MM.1S (cell line): ENCODE data around the gene AFF4.

ENCODE experiments used
- DNase-seq: peaks from one replicate; pipeline ENCODE4 v3.0.0-alpha.2; 2015
- H2AFZ ChIP-seq: fragments of 300-600 bp; sonication (generic); 2 replicates; pipeline ENCODE4 v1.6.0; 2016; ENCODE audit warnings: antibody characterized with exemption, low read length
- H3F3A ChIP-seq: fragments of 300-600 bp; sonication (generic); 2 replicates; pipeline ENCODE4 v1.6.1; 2016; ENCODE audit warnings: mild to moderate bottlenecking, antibody characterized with exemption, low read length, moderate library complexity, mixed read lengths; ENCODE audit not compliant: insufficient read depth
- H3K27ac ChIP-seq: fragments of 300-600 bp; sonication (generic); 2 replicates; pipeline ENCODE4 v1.5.1; 2016; ENCODE audit warnings: mild to moderate bottlenecking, low read length
- H3K27me3 ChIP-seq: fragments of 300-600 bp; sonication (generic); replicated peaks from 2 replicates; pipeline ENCODE4 v1.6.0; 2016; ENCODE audit warnings: low read length; ENCODE audit not compliant: insufficient read depth
- H3K36me3 ChIP-seq: fragments of 300-600 bp; sonication (generic); replicated peaks from 2 replicates; pipeline ENCODE4 v1.6.1; 2016; ENCODE audit warnings: mild to moderate bottlenecking, low read length, mixed read lengths; ENCODE audit not compliant: insufficient read depth
- H3K4me1 ChIP-seq: fragments of 300-600 bp; sonication (generic); 2 replicates; pipeline ENCODE4 v1.6.1; 2016; ENCODE audit warnings: low read length, mixed read lengths
- H3K4me2 ChIP-seq: fragments of 300-600 bp; sonication (generic); 2 replicates; pipeline ENCODE4 v1.6.0; 2016; ENCODE audit warnings: low read depth, low read length
- H3K4me3 ChIP-seq: fragments of 300-600 bp; sonication (generic); 2 replicates; pipeline ENCODE4 v1.5.1; 2016; ENCODE audit warnings: low read length, mixed read lengths
- H3K79me2 ChIP-seq: fragments of 300-600 bp; sonication (generic); 2 replicates; pipeline ENCODE4 v1.6.1; 2016; ENCODE audit warnings: mixed run types, low read length, mixed read lengths
- H3K9ac ChIP-seq: fragments of 300-600 bp; sonication (generic); 2 replicates; pipeline ENCODE4 v1.6.1; 2016; ENCODE audit warnings: low read length, mixed read lengths
- H3K9me2 ChIP-seq: fragments of 300-600 bp; sonication (generic); replicated peaks from 2 replicates; pipeline ENCODE4 v1.6.1; 2016; ENCODE audit warnings: mild to moderate bottlenecking, low read length, mixed read lengths; ENCODE audit not compliant: insufficient read depth
- H3K9me3 ChIP-seq: fragments of 300-600 bp; sonication (generic); replicated peaks from 2 replicates; pipeline ENCODE4 v1.6.1; 2016; ENCODE audit warnings: mild to moderate bottlenecking, low read length, mixed read lengths; ENCODE audit not compliant: insufficient read depth
- H4K20me1 ChIP-seq: fragments of 300-600 bp; sonication (generic); 2 replicates; pipeline ENCODE4 v1.6.1; 2016; ENCODE audit warnings: mild to moderate bottlenecking, low read length, moderate library complexity, mixed read lengths; ENCODE audit not compliant: insufficient read depth
- CTCF ChIP-seq: fragments of 300-600 bp; sonication (generic); IDR thresholded peaks from 2 replicates; pipeline ENCODE4 v1.5.1; 2016; ENCODE audit warnings: antibody characterized with exemption, low read length, mixed read lengths
- EZH2 ChIP-seq: fragments of 300-600 bp; sonication (generic); optimal IDR thresholded peaks from 2 replicates; pipeline ENCODE3; 2017; ENCODE audit warnings: low read depth, mild to moderate bottlenecking, antibody characterized with exemption, low read length, mixed read lengths
- EZH2phosphoT487 ChIP-seq: fragments of 300-600 bp; sonication (generic); IDR thresholded peaks from 2 replicates; pipeline ENCODE4 v1.6.1; 2018; ENCODE audit warnings: antibody characterized with exemption, low read length

The AFF4 gene

GRCh38 chr5:132834057-132834456 is 129.4 kb downstream of the AFF4 start:
- Histone ChIP-seq H3K4me3 (no peak overlapping the region), H3K9ac (no peak overlapping the region), H4K20me1 (no peaks in the 10 kb centered on the region), H3K36me3 (no peaks in the 10 kb centered on the region), H3K4me1 (no peaks in the 10 kb centered on the region), H2AFZ (no peak overlapping the region), H3K27me3 (no peaks in the 10 kb centered on the region), H3K9me3 (no peaks in the 10 kb centered on the region), H3F3A (no peaks in the 10 kb centered on the region), H3K4me2 (no peak overlapping the region), H3K79me2 (peaks cover 5% of the 10 kb centered on the region), H3K27ac (no peak overlapping the region), H3K9me2 (no peaks in the 10 kb centered on the region)
- DNase-seq = no peak
- TF ChIP-seq CTCF (no peak), EZH2phosphoT487 (no peak), EZH2 (no peak)

GRCh38 chr5:132832612-132833011 is 130.8 kb downstream of the AFF4 start:
- no peak overlapping the region for H3K27ac ChIP-seq
- H3F3A ChIP-seq = no peaks in the 10 kb centered on the region
- H3K9me3 ChIP-seq = no peaks in the 10 kb centered on the region
- H3K9me2 ChIP-seq = no peaks in the 10 kb centered on the region
- no peak overlapping the region for H3K4me2 ChIP-seq
- no peak for DNase-seq
- H3K79me2 ChIP-seq = peaks cover 5% of the 10 kb centered on the region
- no peaks in the 10 kb centered on the region for H3K27me3 ChIP-seq
- no peaks in the 10 kb centered on the region for H4K20me1 ChIP-seq
- no peaks in the 10 kb centered on the region for H3K36me3 ChIP-seq
- no peak overlapping the region for H3K9ac ChIP-seq
- no peak overlapping the region for H3K4me3 ChIP-seq
- H2AFZ ChIP-seq = no peak overlapping the region
- no peaks in the 10 kb centered on the region for H3K4me1 ChIP-seq
- no peak for TF ChIP-seq EZH2phosphoT487
- TF ChIP-seq EZH2 = no peak
- no peak for TF ChIP-seq CTCF

- no peaks in the 10 kb centered on the region for H3K9me3 ChIP-seq
- H3K79me2 ChIP-seq = peaks cover 5% of the 10 kb centered on the region
- H3K4me2 ChIP-seq = peak overlapping the region; percentile 90
- H3K36me3 ChIP-seq = no peaks in the 10 kb centered on the region
- no peaks in the 10 kb centered on the region for H3K4me1 ChIP-seq
- H3F3A ChIP-seq = no peaks in the 10 kb centered on the region
- TF ChIP-seq CTCF = no peak
- TF ChIP-seq EZH2 = no peak
- no peak for TF ChIP-seq EZH2phosphoT487
- H2AFZ ChIP-seq = peak overlapping the region; percentile 90
- peak overlapping the region; percentile 85 for H3K9ac ChIP-seq
- H3K27me3 ChIP-seq = no peaks in the 10 kb centered on the region
- no peaks in the 10 kb centered on the region for H3K9me2 ChIP-seq
- no peaks in the 10 kb centered on the region for H4K20me1 ChIP-seq
- H3K4me3 ChIP-seq = peak overlapping the region; percentile 82
- no peak for DNase-seq
- H3K27ac ChIP-seq = no peak overlapping the region; the same call in 1 of the 2 replicates
Measured at GRCh38 chr5:132831095-132831860, 132.2 kb downstream of the AFF4 start.
